KMS-11 (cell line): ENCODE data around the gene INTS13.

Experiments used
- H2AFZ ChIP-seq: fragments of 200-600 bp; sonication (generic); 2 replicates; pipeline ENCODE4 v1.6.1; 2016; ENCODE audit warnings: antibody characterized with exemption, mixed run types, low read depth
- H3K27ac ChIP-seq: fragments of 200-600 bp; sonication (generic); 2 replicates; pipeline ENCODE4 v1.6.1; 2016; ENCODE audit warnings: mild to moderate bottlenecking, mixed run types
- H3K27me3 ChIP-seq: fragments of 200-600 bp; sonication (generic); 2 replicates; pipeline ENCODE4 v1.6.1; 2017; ENCODE audit warnings: mild to moderate bottlenecking, low read depth, mixed run types, moderate library complexity; ENCODE audit not compliant: insufficient read depth
- H3K36me3 ChIP-seq: fragments of 200-600 bp; sonication (generic); 2 replicates; pipeline ENCODE4 v1.6.1; 2017; ENCODE audit warnings: mild to moderate bottlenecking, mixed run types; ENCODE audit not compliant: insufficient read depth
- H3K4me1 ChIP-seq: fragments of 200-600 bp; sonication (generic); 2 replicates; pipeline ENCODE4 v1.6.1; 2016; ENCODE audit warnings: mild to moderate bottlenecking, low read depth, mixed run types; ENCODE audit not compliant: poor library complexity, severe bottlenecking
- H3K4me2 ChIP-seq: fragments of 200-600 bp; sonication (generic); 2 replicates; pipeline ENCODE4 v1.7.0; 2016; ENCODE audit warnings: mild to moderate bottlenecking, mixed run types
- H3K4me3 ChIP-seq: fragments of 200-600 bp; sonication (generic); IDR thresholded peaks from 2 replicates; pipeline ENCODE4 v1.6.1; 2017; ENCODE audit warnings: low read depth, low read length, mixed read lengths; ENCODE audit not compliant: insufficient read depth
- H3K79me2 ChIP-seq: fragments of 200-600 bp; sonication (generic); 2 replicates; pipeline ENCODE4 v1.6.1; 2016; ENCODE audit warnings: low read depth, mixed run types; ENCODE audit not compliant: insufficient read depth
- H3K9ac ChIP-seq: fragments of 200-600 bp; sonication (generic); 2 replicates; pipeline ENCODE4 v1.6.1; 2016; ENCODE audit warnings: mild to moderate bottlenecking, mixed run types
- H4K20me1 ChIP-seq: fragments of 200-600 bp; sonication (generic); 2 replicates; pipeline ENCODE4 v1.6.1; 2016; ENCODE audit warnings: mild to moderate bottlenecking, mixed run types; ENCODE audit not compliant: insufficient read depth
- TF ChIP-seq, protein P1 (sequence below): fragments of 200-600 bp; sonication (generic); conservative IDR thresholded peaks from 2 replicates; pipeline ENCODE4 v1.6.1; 2017; ENCODE audit warnings: low read depth, mild to moderate bottlenecking, antibody characterized with exemption, low read length, moderate library complexity, mixed read lengths

INTS13 gene, protein sequence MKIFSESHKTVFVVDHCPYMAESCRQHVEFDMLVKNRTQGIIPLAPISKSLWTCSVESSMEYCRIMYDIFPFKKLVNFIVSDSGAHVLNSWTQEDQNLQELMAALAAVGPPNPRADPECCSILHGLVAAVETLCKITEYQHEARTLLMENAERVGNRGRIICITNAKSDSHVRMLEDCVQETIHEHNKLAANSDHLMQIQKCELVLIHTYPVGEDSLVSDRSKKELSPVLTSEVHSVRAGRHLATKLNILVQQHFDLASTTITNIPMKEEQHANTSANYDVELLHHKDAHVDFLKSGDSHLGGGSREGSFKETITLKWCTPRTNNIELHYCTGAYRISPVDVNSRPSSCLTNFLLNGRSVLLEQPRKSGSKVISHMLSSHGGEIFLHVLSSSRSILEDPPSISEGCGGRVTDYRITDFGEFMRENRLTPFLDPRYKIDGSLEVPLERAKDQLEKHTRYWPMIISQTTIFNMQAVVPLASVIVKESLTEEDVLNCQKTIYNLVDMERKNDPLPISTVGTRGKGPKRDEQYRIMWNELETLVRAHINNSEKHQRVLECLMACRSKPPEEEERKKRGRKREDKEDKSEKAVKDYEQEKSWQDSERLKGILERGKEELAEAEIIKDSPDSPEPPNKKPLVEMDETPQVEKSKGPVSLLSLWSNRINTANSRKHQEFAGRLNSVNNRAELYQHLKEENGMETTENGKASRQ

DNA sequence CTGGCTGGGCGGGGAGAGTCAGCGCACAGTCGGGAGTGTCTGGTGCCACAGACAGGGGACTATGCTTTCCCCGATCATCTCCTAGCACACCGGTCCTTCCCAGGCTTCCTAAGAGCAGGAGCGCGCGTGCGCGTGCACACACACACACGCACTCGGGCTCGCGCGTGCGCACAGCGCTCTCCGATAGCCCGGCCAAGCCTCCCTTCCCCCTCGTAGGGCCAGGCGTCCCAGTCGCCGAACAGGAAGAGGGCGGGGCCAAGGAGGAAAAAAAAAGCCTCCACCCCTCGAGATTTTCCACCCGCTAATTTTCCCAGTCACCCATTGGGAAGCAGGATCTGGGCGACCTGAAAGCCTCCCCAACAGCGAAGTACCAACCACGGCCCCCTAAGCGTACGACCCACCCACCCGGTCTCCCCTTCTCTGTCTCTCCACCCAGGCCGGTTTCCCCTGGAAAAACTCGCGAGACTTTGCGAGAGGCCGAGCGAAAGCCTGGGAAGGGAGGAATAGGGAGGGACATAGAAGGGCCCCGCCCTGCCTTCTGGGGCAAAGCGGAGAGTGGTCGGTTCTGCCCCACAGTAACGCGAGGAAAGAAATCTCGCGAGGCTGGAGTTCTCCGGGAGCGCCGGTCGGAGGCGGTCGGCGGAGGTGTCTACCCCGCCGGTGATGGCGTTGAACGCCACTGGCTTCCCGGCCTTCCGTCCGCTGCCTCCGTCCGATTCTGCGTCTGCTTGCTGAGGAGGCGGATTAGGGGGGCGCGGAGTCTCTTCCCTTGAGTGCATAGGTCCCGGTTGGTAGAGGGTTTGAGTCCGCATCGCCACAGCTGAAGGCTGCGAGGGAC lies at the start of gene INTS13, which contains the start of gene FGFR1OP2:
Gene INTS13, minus strand, starts transcription at position 119 of the 838 bp plus-strand sequence. CDS start 1,178 bp downstream, outside the sequence.
Gene FGFR1OP2, plus strand, starts transcription at position 608 of the 838 bp plus-strand sequence. CDS start 15,689 bp downstream, outside the sequence.
- no peaks in the 10 kb centered on the region; the same call in 1 of the 2 replicates for H4K20me1 ChIP-seq
- peaks cover 50% of the 10 kb centered on the region for H3K4me1 ChIP-seq
- no peak within 1 kb of the TSS for H3K4me3 ChIP-seq
- peak within 1 kb of the TSS; percentile 84 for H2AFZ ChIP-seq
- no peaks in the 10 kb centered on the region for H3K36me3 ChIP-seq
- H3K4me2 ChIP-seq, result peak within 1 kb of the TSS; percentile 94
- peak within 1 kb of the TSS; percentile 86 for H3K9ac ChIP-seq
- peaks cover 87% of the 10 kb centered on the region for H3K79me2 ChIP-seq
- H3K27ac ChIP-seq, result peak within 1 kb of the TSS; percentile 71
- H3K27me3 ChIP-seq, result no peaks in the 10 kb centered on the region
- TF ChIP-seq, protein P1, sequence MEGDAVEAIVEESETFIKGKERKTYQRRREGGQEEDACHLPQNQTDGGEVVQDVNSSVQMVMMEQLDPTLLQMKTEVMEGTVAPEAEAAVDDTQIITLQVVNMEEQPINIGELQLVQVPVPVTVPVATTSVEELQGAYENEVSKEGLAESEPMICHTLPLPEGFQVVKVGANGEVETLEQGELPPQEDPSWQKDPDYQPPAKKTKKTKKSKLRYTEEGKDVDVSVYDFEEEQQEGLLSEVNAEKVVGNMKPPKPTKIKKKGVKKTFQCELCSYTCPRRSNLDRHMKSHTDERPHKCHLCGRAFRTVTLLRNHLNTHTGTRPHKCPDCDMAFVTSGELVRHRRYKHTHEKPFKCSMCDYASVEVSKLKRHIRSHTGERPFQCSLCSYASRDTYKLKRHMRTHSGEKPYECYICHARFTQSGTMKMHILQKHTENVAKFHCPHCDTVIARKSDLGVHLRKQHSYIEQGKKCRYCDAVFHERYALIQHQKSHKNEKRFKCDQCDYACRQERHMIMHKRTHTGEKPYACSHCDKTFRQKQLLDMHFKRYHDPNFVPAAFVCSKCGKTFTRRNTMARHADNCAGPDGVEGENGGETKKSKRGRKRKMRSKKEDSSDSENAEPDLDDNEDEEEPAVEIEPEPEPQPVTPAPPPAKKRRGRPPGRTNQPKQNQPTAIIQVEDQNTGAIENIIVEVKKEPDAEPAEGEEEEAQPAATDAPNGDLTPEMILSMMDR, result no peak

DNA sequence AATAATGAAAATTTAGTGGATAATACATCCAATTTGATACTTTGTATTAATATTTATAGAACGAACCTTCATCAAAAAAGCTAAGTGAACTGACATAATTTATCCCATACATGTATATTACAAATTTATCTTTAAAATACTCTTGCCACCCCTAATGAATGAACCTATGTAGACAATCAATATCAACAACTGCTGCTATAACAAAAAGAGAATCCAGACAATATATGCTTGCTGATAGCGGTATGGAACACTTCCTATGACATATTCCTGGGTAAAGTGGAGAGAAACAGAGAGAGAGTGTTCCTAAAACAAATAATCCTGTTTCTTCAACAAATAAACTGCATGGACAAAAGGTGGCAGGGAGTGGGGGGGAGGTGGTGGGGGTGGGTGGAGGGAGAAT lies 45.1 kb upstream of the INTS13 start:
- Histone ChIP-seq H3K79me2 (no peaks in the 10 kb centered on the region), H3K36me3 (no peaks in the 10 kb centered on the region)
- TF ChIP-seq, protein P1, result no peak

DNA sequence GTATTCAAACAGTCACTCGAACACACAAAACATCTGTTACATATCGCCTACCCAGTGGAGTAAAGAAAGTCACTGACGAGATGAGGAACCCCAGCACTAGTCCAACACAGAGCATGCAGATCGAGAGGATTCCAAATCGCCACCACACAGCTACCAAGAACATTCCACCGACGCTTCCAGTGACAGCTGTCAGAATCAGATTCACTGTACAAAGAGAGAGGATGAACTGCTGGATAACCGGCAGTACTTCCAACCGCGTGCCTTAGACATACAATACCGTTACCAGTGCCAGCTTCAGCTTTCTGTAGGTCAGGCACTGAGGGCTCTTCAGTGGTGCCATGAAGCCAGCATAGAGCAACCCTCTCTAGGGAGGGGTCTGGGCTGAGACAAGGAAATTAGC lies 42.0 kb upstream of the INTS13 start:
- H3K4me3 ChIP-seq, result no peak overlapping the region

More for the DNA sequence above, 45.1 kb upstream of the INTS13 start:
- H3K27me3 ChIP-seq, result no peaks in the 10 kb centered on the region
- no peak overlapping the region for H3K27ac ChIP-seq
- H2AFZ ChIP-seq, result no peak overlapping the region
- H3K9ac ChIP-seq, result no peak overlapping the region
- no peaks in the 10 kb centered on the region for H3K4me1 ChIP-seq
- no peak overlapping the region for H3K4me3 ChIP-seq
- H4K20me1 ChIP-seq, result no peaks in the 10 kb centered on the region
- H3K4me2 ChIP-seq, result no peak overlapping the region

More for the DNA sequence above, 42.0 kb upstream of the INTS13 start:
- no peak overlapping the region for H3K4me2 ChIP-seq
- H3K4me1 ChIP-seq, result no peaks in the 10 kb centered on the region
- H3K36me3 ChIP-seq, result no peaks in the 10 kb centered on the region
- no peaks in the 10 kb centered on the region for H3K79me2 ChIP-seq
- H3K27ac ChIP-seq, result no peak overlapping the region
- H3K27me3 ChIP-seq, result no peaks in the 10 kb centered on the region
- no peak overlapping the region for H3K9ac ChIP-seq
- TF ChIP-seq, protein P1, result no peak
- no peak overlapping the region for H2AFZ ChIP-seq
- H4K20me1 ChIP-seq, result no peaks in the 10 kb centered on the region
